Right lung (tissue), 5 donors: ENCODE data around the gene PIGX. TPM values are rescaled to one million over a fixed set of nuclear protein-coding genes. Genes with fewer than 3 reads are reported as not detected.
"Not testable (repeated sequence)": the region's sequence is repeated elsewhere in the genome, so short reads cannot be mapped to it uniquely, and the experiment has no call there.

Experiments
- DNase-seq, 2 donors: peaks; one replicate each; pipeline ENCODE4 v3.0.0-alpha.2; 2013
- polyA plus RNA-seq, 5 donors: library from polyadenylated mRNA; unstranded; fragments of 120-200 nt; gene quantifications; one replicate each; pipeline versions ENCODE4 v1.2.1 to v1.2.3, GENCODE V29; 2013; ENCODE audit warnings: inconsistent platforms in 1 of 5, low replicate concordance in 1 of 5; ENCODE audit not compliant: insufficient read length in 5 of 5, insufficient read depth in 1 of 5

PIGX gene
- polyA plus RNA-seq, 5 donors, result 21.5 to 29.1 (median 25.8) TPM

DNA sequence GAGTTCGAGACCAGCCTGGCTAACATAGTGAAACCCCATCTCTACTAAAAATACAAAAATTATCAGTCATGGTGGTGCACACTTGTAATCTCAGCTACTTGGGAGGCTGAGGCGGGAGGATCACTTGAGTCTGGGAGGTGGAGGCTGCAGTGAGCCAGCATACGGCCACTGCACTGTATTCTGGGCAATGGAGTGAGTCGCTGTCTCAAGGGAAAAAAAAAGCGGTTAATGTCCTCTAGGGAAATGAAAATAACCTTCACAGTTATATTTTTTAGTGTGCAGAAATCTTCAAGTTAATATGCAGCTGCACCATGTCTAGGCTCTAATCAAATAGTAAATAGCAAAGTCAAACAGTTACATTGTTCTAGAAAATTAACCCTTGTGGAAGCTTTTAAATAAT lies 14.9 kb upstream of the PIGX start:
- no peak for DNase-seq

DNA sequence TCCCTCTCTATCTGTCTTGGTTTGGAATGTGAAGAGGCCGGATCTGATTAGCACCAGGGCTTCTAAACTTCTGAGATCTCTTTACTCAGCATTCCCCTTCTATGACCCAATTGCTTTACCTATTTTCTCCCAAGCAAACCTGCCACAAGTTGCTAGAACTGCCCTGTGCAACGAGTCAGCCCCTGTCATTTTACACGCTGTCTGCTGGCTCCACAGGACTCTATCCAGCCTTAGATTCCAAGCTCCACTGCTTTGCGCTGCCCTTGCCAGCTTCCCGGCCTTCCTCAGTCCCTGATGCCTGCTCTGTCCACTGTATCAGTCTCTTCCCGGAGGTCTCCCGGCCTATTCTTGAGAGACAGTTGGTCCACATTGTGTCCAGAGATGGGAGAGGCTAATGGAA lies 12.4 kb upstream of the PIGX start:
- DNase-seq, result no peak

DNA sequence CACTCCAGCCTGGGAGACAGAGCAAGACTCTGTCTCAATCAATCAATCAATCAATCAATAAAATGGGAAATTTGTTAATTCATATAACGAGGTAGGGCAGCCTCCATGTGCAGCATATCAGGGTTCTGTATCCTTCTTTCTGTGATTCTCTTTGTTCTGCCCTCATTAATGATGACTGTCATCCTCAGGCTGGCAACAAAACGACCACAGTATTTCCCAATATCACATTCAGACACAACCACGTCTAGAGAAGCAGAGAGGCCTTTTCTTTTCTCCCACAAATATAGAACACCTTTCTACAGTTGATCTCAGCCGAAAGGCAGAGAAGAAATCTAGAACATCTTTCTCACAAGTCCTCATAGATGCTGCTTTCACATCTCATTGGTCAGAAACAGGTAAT lies 11.4 kb upstream of the PIGX start:
- no peak for DNase-seq

DNA sequence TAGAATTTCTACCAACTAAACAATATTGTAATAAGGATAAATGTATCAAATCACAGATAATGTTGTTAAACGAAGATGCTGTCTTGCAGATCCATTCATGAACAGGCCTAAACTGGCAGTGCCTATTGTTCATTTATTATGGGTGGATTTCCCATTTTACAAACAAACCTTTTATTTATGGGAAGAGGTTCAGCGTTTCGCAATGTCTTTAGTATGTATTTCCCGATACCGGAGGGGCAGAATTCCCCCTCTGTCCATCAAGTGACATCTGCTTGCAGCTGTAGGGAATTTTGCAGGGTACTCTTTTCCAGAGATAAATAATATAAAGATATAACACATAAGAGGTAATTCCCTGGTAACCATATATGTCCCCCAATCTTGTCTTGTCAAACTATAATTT lies 5.8 kb upstream of the PIGX start:
- no peak for DNase-seq

DNA sequence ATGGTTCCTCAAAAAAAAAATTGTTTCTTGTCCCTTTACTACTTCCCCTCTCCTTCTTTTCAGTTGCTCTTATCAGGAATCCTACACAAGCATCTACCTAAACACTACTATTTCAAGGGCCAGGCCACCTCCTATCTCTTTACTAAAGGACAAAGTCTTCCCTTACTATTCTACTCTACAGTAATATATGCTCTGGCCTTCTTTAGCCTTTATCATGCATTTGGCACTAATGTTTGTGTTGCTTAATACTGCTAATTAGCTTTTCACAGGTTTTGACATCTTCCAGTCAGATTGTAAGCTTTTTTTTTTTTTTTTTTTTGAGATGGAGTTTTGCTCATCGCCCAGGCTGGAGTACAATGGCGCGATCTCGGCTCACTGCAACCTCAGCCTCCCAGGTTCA lies 5.4 kb upstream of the PIGX start:
- DNase-seq, result no peak

DNA sequence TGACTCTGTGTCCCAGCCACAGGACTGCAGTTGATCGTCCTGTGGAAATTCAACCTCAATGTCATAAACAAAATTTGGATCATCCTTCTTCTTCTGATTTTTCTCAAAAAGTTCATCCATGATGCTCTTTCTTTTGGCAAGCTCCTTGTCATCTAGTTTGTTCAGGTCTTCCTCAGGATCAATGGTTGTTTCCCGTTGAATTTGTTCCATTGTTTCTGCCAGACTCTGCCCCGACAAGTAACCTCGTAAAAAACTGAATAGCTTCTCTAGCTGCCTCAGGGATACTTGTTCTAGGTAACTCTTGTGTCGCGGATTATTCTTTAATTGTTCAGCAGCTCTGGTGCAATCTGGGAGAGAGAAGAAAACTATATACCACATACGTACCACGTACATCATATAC lies 4.6 kb upstream of the PIGX start:
- no peak for DNase-seq

DNA sequence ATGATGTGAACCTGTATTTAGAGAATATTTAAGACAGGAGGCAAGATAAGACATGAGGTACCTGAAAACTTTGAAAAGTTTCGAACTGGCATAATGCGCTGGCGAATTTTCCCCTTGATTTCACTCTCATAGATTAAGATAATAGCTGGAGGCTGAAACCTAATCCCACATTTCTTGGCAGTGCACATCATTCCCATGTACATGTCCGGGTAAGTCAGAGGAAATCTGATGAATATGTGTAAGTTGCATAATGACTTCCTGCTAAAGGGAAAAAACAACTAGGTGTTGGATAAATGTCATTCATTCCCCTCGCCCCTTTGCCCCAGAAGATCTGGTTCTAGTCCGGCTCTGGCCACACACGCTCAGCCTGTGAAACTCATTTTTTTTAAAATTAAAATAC lies 3.7 kb upstream of the PIGX start:
- no peak for DNase-seq

DNA sequence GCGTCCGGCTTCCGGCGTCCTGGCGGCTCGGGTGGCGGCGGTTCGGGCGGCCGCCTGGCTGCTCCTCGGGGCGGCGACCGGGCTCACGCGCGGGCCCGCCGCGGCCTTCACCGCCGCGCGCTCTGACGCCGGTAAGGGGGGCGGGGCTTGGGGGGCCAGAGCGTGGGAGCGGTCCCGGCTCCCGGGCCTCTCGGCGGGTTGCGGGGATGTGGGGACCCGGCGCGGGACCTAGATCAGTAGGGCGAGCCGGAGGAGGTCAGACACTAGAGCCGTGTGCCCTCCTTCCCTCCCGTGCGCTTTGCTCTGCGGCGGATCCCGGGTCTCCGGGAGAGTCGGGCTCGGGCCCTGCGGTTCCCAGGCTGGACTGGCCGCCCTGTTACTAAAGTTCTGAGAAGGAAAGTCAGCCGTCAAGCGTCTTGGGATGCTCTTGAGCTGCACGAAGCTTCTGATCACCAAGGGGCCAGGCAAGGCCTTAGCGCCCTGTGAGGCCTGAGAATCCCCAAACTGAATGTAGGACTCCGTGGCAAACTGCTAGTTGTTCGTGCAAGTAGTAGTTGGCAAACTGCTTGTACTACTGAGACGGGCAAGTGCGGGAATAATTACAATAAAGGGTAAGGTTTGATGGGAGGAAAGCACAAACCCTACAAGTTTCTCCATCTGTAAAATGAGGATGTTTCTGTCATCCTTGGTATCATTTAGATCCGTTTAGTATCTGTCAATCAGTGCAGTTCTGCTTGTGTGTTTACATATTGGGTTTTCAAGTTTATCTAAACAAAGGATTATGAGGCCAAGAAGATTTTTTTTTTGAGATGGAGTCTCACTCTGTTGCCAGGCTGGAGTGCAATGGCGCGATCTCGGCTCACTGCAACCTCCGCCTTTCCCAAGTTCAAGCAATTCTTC lies 587 bp downstream of the PIGX start:
- DNase-seq, result peak in 1 of 2 donors; percentile 49

DNA sequence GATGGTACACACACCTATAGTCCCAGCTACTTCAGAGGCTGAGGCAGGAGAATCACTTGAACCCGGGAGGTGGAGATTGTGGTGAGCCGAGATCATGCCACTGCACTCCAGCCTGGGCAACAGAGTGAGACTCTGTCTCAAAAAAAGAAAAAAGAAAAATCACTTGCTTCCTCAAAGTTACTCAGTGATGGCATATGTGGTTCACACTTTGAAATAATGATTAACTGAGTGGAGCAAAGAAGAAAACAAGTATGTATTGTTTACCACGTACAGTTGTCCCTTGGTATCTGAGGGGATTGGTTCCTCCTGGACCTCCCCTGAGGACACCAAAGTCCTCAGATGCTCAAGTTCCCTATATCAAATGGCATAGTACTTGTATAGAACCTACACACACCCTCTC lies 5.0 kb downstream of the PIGX start:
- not testable (repeated sequence) for DNase-seq

DNA sequence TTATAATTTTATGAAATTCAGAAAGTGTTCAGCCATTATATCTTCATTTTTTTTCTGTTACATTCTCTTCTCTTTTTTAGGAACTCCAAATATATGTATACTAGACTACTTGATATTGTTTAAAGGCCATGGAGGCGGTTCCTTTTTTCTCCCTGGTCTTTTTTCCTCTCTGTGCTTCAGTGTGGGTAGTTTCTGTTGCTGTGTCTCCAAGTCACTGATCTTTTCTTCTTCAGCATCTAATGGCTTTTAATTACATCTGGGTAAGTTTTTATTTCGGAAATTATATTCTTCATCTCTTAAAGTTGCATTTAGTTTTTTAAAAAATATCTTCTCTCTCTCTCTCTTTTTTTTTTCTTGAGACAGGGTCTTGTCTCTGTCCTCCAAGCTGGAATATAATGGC lies 8.9 kb downstream of the PIGX start:
- DNase-seq, result no peak

DNA sequence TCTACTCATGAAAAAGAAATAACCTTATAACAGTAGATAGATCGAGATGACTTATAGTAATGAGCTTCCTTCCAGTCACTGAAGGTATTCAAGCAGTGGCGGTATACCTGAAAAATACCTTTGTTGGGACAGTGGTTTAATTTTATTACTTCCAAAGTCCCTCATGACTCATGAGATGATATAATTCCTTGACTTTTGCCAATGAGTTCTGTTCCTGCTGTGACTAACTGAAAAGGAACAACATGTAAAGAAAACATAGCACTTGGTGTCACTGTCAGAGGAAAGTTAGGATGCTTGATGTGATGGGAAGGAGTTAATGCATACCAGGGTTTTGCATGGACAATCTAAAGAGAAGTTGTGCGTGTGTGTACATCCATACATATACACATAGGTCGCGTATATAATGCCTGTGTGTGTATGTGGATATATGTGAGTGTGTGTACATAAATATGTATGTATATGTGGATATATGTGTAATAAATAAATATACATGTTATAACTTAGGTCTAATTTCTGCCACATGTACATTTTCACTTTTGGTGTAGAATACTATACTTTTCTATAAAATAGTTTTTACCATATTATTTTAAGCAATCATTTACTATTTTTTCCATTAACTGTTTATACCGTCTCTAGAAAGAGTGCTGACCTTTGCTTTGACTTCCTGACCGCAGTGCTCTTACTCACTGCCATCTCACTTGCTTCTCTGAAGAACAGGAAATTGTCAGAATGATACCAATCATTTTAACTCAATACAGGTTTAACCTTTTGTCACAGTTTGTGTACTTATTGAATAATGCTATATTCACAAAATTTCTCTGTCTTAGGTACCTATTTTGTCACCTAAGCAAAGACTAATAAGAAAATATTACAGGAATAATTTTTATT lies 14.9 kb downstream of the PIGX start:
- no peak for DNase-seq

DNA sequence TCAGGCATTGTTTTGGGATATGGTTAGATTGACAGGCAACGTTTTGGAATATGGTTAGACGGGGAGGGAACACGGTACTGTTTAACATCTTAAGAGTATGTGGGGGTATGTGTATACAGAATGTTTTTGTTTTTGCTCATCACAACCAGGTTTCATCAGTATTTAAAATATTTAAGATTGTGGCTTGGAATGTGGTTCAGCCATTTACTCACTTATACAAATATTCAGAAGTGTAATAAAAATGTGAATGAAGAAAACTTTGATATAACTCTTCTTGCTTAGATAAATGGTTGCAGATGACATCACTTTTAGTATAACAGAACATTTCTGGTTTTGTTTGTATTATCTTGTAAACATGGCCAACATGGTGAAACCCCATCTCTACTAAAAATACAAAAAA lies 23.6 kb downstream of the PIGX start:
- DNase-seq, result no peak

DNA sequence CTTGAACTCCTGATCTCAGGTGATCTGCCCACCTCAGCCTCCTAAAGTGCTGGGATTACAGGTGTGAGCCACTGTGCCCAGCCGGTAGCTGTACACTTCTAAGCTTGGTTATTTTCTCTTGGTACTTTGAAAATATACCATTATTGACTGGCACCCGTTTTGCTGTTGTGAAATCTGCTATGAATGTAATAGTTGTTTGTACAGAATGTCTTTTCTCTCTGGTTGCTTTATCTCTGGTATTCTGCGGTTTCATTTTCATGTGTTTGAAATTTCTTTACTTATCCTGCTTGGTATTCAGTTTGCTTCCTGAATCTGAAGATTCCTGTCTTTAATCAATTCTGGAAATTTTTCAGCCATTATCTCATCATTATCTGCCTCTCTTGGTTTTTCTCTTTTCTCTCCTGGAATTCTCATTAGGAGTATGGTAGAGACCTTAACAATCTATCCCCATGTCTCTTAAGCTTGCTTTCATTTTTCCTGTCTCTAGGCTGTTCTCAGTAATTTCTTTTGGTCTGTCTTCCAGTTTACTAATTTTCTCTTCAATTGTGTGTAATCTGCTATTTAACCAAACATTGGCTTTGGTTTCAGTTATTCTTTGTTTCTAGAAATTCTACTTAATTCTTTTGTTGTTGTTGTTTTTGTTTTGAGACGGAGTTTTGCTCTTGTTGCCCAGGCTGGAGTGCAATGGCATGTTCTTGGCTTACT lies 24.6 kb downstream of the PIGX start:
- DNase-seq, result no peak

DNA sequence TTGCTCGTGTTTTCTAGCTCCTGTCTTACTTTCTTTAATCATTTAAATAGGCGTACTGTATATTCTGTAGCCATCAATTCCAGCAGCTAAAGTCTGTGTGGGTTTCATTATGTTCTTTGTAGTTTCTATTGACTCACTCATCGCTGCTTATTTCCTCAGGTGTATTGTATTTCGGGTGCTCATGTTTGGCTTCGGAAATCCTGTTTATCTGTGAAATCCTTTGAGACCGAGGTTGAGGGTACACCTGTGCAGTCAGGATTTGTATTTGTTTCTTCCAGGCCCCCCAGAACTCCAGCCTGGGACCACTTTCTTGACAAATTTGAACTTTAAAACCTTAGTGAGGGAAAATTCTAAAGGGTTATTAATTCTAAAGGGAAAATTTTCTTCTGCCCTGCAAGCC lies 25.5 kb downstream of the PIGX start:
- no peak for DNase-seq

DNA sequence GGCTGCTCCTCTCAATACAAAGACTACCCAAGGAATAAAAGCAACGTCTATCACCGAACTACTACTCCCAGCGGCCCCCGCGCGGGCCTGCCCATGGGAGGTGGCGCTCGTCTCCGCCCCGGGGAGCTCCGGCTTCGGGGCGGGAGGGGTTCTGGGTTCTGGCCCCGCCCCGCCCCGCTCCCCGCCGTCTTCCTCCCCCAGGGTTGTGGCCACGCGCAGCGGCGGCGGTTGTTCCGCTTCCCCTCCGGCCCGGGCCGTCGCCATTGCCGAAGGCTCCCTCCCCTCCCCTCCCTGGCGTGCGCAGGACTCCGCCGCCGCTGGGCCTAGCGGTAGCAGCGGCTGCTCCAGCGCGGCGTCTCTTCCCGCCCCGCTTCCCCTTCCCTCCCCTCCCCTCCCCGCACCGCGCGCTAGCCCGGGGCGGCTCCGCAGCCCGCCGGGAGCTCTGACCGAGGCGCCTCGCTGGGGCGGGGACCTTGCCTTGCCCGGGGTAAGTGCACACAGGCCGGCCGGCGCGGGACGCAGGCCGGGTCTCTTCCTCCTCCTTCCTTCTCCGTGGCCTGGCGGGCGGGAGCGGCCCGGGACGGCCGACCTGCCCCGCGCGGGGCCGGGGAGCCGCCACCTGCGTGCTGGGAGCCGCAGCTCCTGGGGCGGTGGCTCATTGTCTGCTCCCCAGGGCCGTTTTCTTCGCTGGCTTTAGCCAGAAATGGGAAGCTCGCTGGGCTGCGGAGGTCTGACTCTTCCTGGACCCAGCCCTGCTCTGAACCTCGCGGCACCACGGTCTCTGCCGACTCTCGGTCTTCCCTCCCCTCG lies 27.7 kb downstream of the PIGX start, which contains the start of gene PAK2:
TSS of gene PAK2 (plus strand) at position 187 of the 810 bp plus-strand sequence. CDS start 42,790 bp downstream, outside the sequence.
- DNase-seq, result peak; percentile 85 to 87

DNA sequence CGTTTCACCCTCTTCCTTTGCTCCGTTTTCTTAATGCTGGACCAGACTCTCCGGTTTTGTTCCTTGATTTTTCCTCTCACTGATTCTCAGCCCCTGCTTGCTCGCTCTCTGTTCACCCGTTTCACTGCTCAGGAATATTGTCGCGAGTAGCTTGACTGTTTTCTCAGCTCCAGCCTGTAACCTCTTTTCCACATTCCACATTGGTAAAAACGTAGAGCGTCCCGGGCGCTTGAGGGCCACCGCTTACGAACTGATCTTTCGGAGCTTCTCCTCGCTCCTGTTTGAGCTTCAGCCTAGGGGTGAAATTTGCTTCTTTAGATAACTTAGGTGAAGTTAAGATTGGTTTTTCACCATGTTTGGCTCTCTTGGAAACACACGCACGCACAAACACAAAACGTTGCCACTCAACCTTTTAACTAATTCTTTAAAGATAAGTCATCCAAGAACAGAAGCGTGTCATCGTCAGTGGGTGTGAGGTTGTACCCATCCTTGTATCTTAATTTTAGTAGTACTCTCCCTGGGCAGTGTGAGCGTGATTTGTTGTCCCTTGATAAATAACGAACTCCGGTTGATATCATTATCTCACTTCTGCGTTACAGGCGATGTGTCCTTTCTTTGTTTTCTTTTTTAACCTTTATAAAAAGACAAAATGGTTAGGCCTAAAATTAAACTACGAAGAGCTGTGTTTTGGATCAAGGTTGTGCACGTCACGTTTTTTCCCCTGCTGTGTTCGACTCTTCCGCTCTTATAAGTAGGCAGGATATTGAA lies 28.5 kb downstream of the PIGX start:
- DNase-seq, result peak; percentile 48 to 50

DNA sequence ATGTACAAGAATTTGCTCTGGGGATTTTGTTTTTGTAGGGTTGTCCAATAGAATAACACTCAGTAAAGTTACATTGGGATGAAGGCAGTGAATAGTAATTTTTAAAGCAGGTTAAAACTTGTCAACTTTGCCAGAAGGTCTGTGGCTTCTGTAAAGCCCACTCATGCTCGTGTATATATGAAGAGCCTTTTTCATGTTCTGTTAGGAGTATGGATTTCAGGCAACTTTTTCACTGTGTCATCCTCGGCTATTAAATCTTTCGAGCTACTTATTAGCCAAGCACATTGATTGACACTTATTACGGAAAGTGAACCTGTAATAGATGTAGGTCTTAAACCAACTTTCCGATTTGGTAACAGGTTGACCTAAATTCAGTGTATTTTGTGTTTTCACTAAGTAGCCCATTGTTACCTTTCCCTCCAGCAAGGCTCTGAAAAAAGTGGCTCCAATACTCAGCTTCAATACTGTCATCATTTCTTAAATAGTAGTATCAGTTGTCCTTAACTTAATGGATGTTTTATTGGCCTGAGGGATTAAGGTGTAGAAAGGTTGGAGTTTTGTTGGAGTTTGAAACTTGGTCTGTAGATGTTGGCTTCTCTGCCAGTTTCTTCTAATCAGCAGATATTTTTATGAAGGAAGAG lies 29.2 kb downstream of the PIGX start:
- DNase-seq, result no peak

DNA sequence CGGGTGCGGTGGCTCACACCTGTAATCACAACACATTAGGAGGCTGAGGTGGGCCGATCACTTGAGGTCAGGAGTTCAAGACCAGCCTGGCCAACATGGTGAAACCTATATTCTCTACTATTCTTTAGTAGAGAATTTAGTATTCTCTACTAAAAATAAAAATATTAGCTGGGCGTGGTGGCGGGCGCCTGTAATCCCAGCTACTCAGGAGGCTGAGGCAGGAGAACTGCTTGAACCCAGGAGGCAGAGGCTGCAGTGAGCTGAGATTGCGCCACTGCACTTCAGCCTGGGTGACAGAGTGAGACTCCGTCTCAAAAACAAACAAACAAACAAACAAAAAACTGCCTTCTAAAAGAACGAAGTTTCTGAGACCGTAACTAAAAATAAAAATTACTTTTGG lies 31.4 kb downstream of the PIGX start:
- not testable (repeated sequence) for DNase-seq

DNA sequence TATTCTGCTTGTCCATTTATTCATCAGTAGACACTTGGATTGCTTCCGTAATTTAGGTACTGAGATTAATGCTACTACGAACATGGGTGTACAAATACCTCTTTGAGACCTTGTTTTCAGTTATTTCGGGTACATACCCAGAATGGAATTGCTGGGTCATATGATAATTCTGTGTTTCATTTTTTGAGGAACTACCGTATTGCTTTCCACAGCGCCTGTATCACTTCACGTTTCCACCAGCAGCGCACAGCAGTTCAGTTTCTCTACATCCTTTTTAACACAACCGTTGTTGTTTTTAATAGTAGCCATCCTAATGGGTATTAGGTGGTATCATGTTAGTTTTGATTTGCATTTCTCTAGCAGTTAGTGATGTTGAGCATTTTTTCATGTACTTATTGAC lies 36.9 kb downstream of the PIGX start:
- DNase-seq, result no peak

DNA sequence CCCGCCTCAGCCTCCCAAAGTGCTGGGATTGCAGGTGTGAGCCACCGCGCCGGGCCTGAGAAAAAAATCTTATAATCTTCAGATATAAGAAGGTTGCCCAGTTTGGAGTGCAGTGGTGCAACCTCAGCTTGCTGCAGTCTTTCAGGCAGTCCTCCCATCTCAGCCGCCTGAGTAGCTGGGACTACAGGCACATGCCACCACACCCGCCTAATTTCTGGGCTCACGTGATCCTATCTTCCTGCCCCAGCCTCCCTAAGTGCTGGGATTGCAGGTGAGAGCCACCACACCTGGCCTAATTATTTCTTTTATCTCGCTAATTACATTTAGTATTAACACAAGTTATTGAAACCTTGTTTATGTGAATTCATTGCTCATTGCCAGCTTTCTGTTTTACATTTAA lies 41.0 kb downstream of the PIGX start:
- DNase-seq, result no peak
